GM12801 (cell line): ENCODE measurements around the gene ADNP2.

Experiments
- TF ChIP-seq, protein P1 (sequence below): IDR thresholded peaks from one replicate; pipeline ENCODE4 v1.5.1; 2011; ENCODE audit warnings: control low read depth; ENCODE audit not compliant: insufficient read length; ENCODE audit errors: extremely low read depth

Gene ADNP2

GRCh38 chr18:80179857-80180558, 70.9 kb downstream of the ADNP2 start:
- TF ChIP-seq, protein P1, sequence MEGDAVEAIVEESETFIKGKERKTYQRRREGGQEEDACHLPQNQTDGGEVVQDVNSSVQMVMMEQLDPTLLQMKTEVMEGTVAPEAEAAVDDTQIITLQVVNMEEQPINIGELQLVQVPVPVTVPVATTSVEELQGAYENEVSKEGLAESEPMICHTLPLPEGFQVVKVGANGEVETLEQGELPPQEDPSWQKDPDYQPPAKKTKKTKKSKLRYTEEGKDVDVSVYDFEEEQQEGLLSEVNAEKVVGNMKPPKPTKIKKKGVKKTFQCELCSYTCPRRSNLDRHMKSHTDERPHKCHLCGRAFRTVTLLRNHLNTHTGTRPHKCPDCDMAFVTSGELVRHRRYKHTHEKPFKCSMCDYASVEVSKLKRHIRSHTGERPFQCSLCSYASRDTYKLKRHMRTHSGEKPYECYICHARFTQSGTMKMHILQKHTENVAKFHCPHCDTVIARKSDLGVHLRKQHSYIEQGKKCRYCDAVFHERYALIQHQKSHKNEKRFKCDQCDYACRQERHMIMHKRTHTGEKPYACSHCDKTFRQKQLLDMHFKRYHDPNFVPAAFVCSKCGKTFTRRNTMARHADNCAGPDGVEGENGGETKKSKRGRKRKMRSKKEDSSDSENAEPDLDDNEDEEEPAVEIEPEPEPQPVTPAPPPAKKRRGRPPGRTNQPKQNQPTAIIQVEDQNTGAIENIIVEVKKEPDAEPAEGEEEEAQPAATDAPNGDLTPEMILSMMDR = no peak

DNA sequence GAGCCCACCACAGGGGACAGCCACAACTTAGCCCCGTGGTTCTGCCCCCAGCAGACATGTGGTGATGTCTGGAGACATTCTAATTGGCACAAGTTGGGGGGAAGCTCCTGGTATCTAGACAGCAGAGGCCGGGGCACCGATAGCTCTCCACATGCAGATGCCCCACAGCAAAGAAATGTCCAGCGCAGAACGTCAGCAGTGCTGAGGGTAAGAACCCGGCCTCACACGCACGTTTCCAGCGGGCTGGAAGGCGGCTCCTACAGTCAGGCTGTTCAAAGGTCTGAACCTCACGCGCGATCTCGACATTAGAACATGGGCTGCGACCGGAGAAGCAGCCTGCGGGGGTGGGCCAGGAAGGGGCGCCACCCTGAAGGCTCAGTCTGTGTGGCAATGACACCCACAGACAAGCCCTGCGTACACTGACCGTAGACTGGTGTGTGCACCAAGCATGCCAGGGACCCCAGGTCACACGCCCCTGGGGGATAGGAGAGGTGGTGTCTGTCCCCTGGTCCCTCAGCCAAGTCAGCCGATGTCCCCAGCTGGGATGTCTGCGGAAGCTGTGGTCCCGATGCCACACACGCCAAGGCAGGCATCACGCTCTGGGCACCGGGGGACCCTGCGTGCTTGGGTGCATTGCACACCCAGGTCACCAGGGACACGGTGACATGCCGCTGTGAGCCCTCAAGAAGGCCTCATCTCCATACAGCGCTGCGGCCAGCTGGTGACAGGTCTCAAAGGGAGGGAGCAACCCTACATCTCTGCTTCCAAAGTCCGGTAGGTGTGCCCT, 71.9 kb downstream of the ADNP2 start:
- TF ChIP-seq, protein P1 = no peak

- TF ChIP-seq, protein P1 = no peak
Measured at GRCh38 chr18:80181642-80182461, 72.8 kb downstream of the ADNP2 start.

- TF ChIP-seq, protein P1 = no peak
Measured at GRCh38 chr18:80182855-80183254, 73.8 kb downstream of the ADNP2 start.

GRCh38 chr18:80183273-80184050, 74.4 kb downstream of the ADNP2 start:
- TF ChIP-seq, protein P1 = no peak

GRCh38 chr18:80184243-80184772, 75.2 kb downstream of the ADNP2 start:
- TF ChIP-seq, protein P1 = no peak
